Tibial artery (tissue), 4 donors: ENCODE data around the gene ACOT11.

Experiments used
- DNase-seq, 2 donors: peaks; one replicate each; pipeline ENCODE4 v3.0.0-alpha.2; 2019
- H3K27ac ChIP-seq, 2 donors: fragments of 200-600 bp; sonication (generic) in 1 of 2; 1 replicate in 1 of 2; 2 replicates in 1 of 2; pipeline ENCODE4 v1.5.1; 2018 to 2019; ENCODE audit warnings: mild to moderate bottlenecking in 1 of 2
- H3K27me3 ChIP-seq, 2 donors: fragments of 200-600 bp; sonication (generic) in 1 of 2; one replicate each; pipeline versions ENCODE4 v1.5.1 to v1.6.0; 2016 to 2019
- H3K36me3 ChIP-seq, 3 donors: fragments of 200-600 bp; sonication (generic) in 2 of 3; one replicate each; pipeline ENCODE4 v1.5.1; 2016 to 2019; ENCODE audit warnings: mild to moderate bottlenecking in 2 of 3
- H3K4me1 ChIP-seq, 4 donors: fragments of 200-600 bp; sonication (generic) in 2 of 4; 1 replicate in 3 of 4; 2 replicates in 1 of 4; pipeline ENCODE4 v1.5.1; 2016 to 2019
- H3K4me3 ChIP-seq, 2 donors: fragments of 200-600 bp; sonication (generic) in 1 of 2; 1 replicate in 1 of 2; 2 replicates in 1 of 2; pipeline ENCODE4 v1.5.1; 2018 to 2019; ENCODE audit warnings: mild to moderate bottlenecking in 2 of 2
- H3K9me3 ChIP-seq, 3 donors: fragments of 200-600 bp; sonication (generic) in 1 of 3; one replicate each; pipeline ENCODE4 v1.5.1; 2016 to 2019
- intact Hi-C: fragments of 100-400 bp; cut with DNase I; formaldehyde crosslinking; loops from one replicate; pipeline ENCODE4 v1.15.0; 2023; ENCODE audit warnings: low total_unique reads
- TF ChIP-seq, protein P1 (sequence below), 2 experiments: fragments of 200-600 bp in 1 of 2; fragments of 450-650 bp in 1 of 2; IDR thresholded peaks; one replicate each; pipeline ENCODE4 v1.5.1; 2017 to 2019; ENCODE audit warnings: antibody characterized with exemption in 2 of 2, mild to moderate bottlenecking in 1 of 2, moderate library complexity in 1 of 2

Gene ACOT11

DNA sequence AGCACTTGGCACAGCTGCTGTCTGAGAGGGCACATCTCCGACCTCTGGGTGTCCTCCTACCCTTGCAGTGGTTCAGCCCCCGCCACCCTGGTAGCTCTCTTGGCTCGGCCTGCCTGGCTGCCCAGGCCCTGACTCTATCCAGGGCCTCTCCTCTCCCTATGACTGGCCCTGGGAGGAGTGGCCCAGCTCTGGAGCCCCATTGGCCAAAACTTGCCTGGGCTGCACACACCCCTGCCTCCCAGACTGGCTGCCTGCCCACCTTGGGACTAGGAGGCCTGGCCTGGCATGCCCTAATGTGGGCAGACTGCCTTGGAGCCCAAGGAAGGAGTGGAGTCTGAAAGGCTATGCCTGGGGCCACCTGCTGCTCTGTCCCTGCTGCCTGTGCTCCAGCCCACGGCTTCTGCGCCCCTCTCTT lies 33.6 kb downstream of the ACOT11 start:
- no peak overlapping the region for H3K4me3 ChIP-seq
- H3K4me1 ChIP-seq, result peaks cover 0 to 65% (median 40%) of the 10 kb centered on the region in 4 donors
- TF ChIP-seq, protein P1, sequence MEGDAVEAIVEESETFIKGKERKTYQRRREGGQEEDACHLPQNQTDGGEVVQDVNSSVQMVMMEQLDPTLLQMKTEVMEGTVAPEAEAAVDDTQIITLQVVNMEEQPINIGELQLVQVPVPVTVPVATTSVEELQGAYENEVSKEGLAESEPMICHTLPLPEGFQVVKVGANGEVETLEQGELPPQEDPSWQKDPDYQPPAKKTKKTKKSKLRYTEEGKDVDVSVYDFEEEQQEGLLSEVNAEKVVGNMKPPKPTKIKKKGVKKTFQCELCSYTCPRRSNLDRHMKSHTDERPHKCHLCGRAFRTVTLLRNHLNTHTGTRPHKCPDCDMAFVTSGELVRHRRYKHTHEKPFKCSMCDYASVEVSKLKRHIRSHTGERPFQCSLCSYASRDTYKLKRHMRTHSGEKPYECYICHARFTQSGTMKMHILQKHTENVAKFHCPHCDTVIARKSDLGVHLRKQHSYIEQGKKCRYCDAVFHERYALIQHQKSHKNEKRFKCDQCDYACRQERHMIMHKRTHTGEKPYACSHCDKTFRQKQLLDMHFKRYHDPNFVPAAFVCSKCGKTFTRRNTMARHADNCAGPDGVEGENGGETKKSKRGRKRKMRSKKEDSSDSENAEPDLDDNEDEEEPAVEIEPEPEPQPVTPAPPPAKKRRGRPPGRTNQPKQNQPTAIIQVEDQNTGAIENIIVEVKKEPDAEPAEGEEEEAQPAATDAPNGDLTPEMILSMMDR (IDR thresholded peaks at IDR 0.05), result no peak
- peak; percentile 96 to 99 for DNase-seq
- intact Hi-C loops, result no loop called here
- H3K36me3 ChIP-seq, result peaks cover 0 to 5% (median under 1%) of the 10 kb centered on the region in 3 donors
- H3K27ac ChIP-seq, result peak overlapping the region; percentile 87 to 98
- H3K27me3 ChIP-seq, result no peaks in the 10 kb centered on the region
- no peaks in the 10 kb centered on the region for H3K9me3 ChIP-seq

DNA sequence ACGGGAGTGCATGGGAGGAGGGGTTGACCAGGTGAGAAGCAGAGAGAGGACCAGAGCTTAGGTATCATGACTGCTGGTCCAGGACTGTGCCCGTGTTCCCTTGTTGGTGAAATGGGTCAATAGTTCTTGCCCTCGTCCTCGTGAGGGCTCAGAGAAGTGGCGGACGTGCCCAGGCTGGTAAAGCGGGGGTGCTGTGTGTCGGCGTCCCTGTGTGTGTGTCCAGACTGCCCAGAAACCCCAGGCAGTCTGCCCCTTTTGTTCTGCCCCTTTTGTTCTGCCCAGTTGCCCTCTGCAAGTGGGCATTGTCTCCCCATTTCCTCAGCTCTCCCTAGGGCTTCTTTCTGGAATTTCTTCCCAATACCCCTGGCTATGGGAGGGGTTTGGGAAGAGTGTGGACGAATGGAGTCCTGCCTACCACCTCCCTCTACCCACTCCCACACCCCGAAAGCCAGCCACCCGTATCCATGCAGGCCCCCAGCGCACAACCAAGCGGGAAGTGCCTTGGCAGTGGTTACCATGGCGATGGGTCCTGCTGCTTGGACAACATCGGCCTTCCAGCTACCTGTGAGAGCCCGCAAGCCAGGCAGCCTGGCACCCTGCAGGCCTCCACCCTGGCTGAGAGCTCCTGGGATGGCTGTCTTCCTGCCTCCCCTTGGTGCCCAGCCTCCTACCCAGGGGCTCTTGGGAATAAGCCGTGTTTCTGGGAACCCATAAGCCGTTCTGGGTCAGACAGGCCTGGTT lies 34.7 kb downstream of the ACOT11 start:
- Histone ChIP-seq H3K4me3 (no peak overlapping the region), H3K27me3 (no peaks in the 10 kb centered on the region), H3K9me3 (no peaks in the 10 kb centered on the region), H3K4me1 (peaks cover 0 to 56% (median 38%) of the 10 kb centered on the region in 4 donors), H3K27ac (peak overlapping the region; percentile 87 to 98), H3K36me3 (peaks cover 0 to 5% (median 5%) of the 10 kb centered on the region in 3 donors)
- no peak for DNase-seq
- TF ChIP-seq, protein P1 (IDR thresholded peaks at IDR 0.05), result no peak
- intact Hi-C loops, result no loop called here

DNA sequence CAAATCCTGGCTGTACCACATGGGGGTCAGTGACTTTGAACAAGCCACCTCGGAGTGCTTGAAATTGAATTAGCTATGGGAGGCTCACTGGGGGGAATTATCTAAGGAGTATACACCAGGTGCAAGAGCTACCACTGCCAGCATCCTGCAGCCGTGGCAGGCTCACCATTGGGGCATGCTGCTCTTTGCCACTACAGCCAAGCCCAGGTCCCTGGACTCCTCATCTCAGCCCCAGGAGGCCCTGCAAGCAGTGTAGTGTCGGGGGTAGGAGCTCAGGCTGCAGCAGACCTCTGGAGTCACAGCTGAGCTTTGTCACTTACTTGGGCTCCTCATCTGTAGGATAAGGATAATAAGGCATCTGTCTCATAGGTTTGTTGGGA lies 35.3 kb downstream of the ACOT11 start:
- Histone ChIP-seq H3K9me3 (no peaks in the 10 kb centered on the region), H3K4me3 (no peak overlapping the region), H3K36me3 (peaks cover 0 to 7% (median 5%) of the 10 kb centered on the region in 3 donors), H3K4me1 (peaks cover 0 to 51% (median 33%) of the 10 kb centered on the region in 4 donors), H3K27ac (peak overlapping the region; percentile 87 to 98), H3K27me3 (no peaks in the 10 kb centered on the region)
- DNase-seq, result no peak
- TF ChIP-seq, protein P1 (IDR thresholded peaks at IDR 0.05), result no peak
- intact Hi-C loops, result no loop called here

DNA sequence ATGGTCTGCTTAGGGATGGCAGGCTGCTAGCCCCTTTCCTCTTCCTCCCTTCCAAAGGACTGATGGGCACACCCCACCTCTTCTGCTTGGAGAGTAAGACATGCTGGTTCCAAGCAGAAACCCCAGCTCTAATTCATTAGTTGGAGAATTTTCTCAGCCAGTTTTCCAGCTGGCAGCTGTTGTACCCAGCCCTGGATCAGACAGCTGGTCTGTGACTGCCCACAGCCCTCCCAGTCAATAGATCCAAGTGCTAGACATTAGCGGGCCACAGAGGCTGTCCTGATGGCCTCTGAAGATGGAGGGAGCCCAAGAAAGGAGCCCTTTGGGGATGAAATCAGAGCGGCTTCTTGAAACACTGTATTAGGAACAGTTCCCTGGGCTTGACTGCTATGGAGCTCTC lies 35.8 kb downstream of the ACOT11 start:
- Histone ChIP-seq H3K4me1 (peaks cover 0 to 45% (median 31%) of the 10 kb centered on the region in 4 donors), H3K4me3 (no peak overlapping the region), H3K36me3 (peaks cover 0 to 11% (median 5%) of the 10 kb centered on the region in 3 donors), H3K9me3 (no peaks in the 10 kb centered on the region), H3K27ac (peak overlapping the region; percentile 87 to 98), H3K27me3 (no peaks in the 10 kb centered on the region)
- intact Hi-C loops, result no loop called here
- TF ChIP-seq, protein P1 (IDR thresholded peaks at IDR 0.05), result no peak
- DNase-seq, result no peak

DNA sequence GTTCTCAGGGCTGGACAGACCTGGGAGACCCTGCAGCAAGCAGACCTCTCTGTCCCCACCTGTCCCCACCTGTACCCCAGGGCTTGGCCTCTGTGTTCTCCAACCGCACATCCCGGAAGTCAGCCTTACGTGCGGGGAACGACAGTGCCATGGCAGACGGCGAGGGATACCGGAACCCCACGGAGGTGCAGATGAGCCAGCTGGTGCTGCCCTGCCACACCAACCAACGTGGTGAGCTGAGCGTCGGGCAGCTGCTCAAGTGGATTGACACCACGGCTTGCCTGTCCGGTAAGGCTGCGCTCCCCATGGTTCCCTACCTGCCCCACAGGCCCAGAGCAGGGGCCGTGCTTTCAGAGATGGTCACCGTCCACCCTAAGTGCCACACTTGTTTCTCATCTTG lies 36.5 kb downstream of the ACOT11 start:
- Histone ChIP-seq H3K27me3 (no peaks in the 10 kb centered on the region), H3K4me1 (peaks cover 0 to 38% (median 25%) of the 10 kb centered on the region in 4 donors), H3K36me3 (peaks cover 0 to 11% (median 8%) of the 10 kb centered on the region in 3 donors), H3K9me3 (no peaks in the 10 kb centered on the region), H3K27ac (no peak overlapping the region), H3K4me3 (no peak overlapping the region)
- TF ChIP-seq, protein P1 (IDR thresholded peaks at IDR 0.05), result no peak
- no peak for DNase-seq
- intact Hi-C loops, result no loop called here
